ENCODE measurements around the gene HEBP2.

DNA sequence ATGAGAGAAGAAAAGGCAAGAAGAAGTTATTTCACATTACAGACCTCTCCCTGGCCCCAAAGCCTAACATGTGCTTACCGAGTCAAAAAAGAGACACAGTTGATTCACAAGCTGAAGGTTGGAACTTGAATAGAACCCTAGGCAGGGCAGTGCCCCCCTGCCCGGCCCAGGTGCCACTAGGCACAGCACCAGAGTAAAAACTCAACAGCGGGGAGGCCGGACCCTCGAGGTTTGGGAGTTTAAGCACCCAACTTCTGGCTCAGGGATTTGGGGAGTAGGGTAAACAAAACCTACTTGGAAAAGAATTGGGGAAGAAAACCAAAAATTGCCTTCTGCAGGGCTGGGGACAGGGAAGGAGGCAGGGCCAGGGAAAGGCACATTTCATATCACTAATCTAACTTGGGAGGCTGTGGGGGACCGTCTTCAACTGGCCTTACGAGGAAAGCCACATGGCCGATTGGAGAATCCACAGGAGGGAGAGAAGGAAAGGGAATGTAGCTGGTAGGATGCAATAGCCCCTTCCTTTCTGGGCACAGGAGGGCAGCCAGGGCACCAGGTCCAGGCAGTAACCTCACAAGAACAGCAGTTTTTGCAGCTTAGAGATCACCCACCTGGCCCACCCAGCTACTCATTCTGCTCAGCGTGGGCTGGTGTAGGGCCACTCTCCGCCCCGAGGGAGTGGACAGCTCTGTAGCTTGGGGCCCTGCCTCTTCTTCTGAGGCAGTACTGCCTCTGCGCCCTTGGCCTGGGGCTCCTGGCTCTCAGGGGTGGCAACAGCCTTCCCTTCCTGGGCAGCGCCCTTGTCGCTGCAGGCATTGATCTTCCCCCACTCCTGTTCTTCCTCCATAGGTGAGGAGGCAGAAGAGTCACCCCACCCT is 1.8 kb upstream of the HEBP2 start:
- TF ChIP-seq ZFP30 (CRISPR knock-in tag; IDR thresholded peaks at IDR 0.05) (no peak), ZNF70 (CRISPR knock-in tag; IDR thresholded peaks at IDR 0.05) (no peak), ZFP3 (CRISPR knock-in tag; IDR thresholded peaks at IDR 0.05) (no peak), RARB (CRISPR knock-in tag; IDR thresholded peaks at IDR 0.05) (no peak)
- TF ChIP-seq, protein P1, sequence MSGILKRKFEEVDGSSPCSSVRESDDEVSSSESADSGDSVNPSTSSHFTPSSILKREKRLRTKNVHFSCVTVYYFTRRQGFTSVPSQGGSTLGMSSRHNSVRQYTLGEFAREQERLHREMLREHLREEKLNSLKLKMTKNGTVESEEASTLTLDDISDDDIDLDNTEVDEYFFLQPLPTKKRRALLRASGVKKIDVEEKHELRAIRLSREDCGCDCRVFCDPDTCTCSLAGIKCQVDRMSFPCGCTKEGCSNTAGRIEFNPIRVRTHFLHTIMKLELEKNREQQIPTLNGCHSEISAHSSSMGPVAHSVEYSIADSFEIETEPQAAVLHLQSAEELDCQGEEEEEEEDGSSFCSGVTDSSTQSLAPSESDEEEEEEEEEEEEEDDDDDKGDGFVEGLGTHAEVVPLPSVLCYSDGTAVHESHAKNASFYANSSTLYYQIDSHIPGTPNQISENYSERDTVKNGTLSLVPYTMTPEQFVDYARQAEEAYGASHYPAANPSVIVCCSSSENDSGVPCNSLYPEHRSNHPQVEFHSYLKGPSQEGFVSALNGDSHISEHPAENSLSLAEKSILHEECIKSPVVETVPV (CRISPR knock-in tag; IDR thresholded peaks at IDR 0.05): no peak

Measured in SK-N-SH treated with all-trans-retinoic acid at 6 μM for 48 hours (cell line).